ENCODE measurements around the gene FOXP4.

Gene FOXP4

GRCh38 chr6:41563060-41563776 lies 17.0 kb downstream of the FOXP4 start:
- no peak for DNase-seq (ENCODE audit: low spot score)

- no peak for DNase-seq (ENCODE audit: low spot score)
Observed at GRCh38 chr6:41564448-41565142, 18.4 kb downstream of the FOXP4 start.

GRCh38 chr6:41565701-41566100 lies 19.5 kb downstream of the FOXP4 start:
- DNase-seq (ENCODE audit: low spot score), result no peak

- no peak for DNase-seq (ENCODE audit: low spot score)
Observed at GRCh38 chr6:41566961-41567360, 20.8 kb downstream of the FOXP4 start.

GRCh38 chr6:41567684-41568083 lies 21.5 kb downstream of the FOXP4 start:
- no peak for DNase-seq (ENCODE audit: low spot score)

GRCh38 chr6:41568202-41568584 lies 22.0 kb downstream of the FOXP4 start:
- DNase-seq (ENCODE audit: low spot score), result no peak

- DNase-seq (ENCODE audit: low spot score), result no peak
Observed at GRCh38 chr6:41568585-41569384, 22.6 kb downstream of the FOXP4 start.

GRCh38 chr6:41570259-41570615 lies 24.1 kb downstream of the FOXP4 start:
- no peak for DNase-seq (ENCODE audit: low spot score)

- no peak for DNase-seq (ENCODE audit: low spot score)
Observed at GRCh38 chr6:41571021-41571780, 25.0 kb downstream of the FOXP4 start.

GRCh38 chr6:41572613-41573012 lies 26.4 kb downstream of the FOXP4 start:
- no peak for DNase-seq (ENCODE audit: low spot score)

GRCh38 chr6:41573276-41573675 lies 27.1 kb downstream of the FOXP4 start:
- no peak for DNase-seq (ENCODE audit: low spot score)

- DNase-seq (ENCODE audit: low spot score), result no peak
Observed at GRCh38 chr6:41573985-41574384, 27.8 kb downstream of the FOXP4 start.

- DNase-seq (ENCODE audit: low spot score), result no peak
Observed at GRCh38 chr6:41575598-41575997, 29.4 kb downstream of the FOXP4 start.

GRCh38 chr6:41576667-41577066 lies 30.5 kb downstream of the FOXP4 start:
- no peak for DNase-seq (ENCODE audit: low spot score)

GRCh38 chr6:41577356-41578216 lies 31.4 kb downstream of the FOXP4 start:
- DNase-seq (ENCODE audit: low spot score), result no peak

- DNase-seq (ENCODE audit: low spot score), result no peak
Observed at GRCh38 chr6:41578217-41579087, 32.3 kb downstream of the FOXP4 start.

GRCh38 chr6:41579088-41579610 lies 33.0 kb downstream of the FOXP4 start:
- no peak for DNase-seq (ENCODE audit: low spot score)

- DNase-seq (ENCODE audit: low spot score), result no peak
Observed at GRCh38 chr6:41580690-41581089, 34.5 kb downstream of the FOXP4 start.

- DNase-seq (ENCODE audit: low spot score), result no peak
Observed at GRCh38 chr6:41581381-41581991, 35.3 kb downstream of the FOXP4 start.

GRCh38 chr6:41582540-41582939 lies 36.4 kb downstream of the FOXP4 start:
- no peak for DNase-seq (ENCODE audit: low spot score)

All from germinal center (tissue), 1 donor.